ENCODE data around the gene NRDC.
"Not testable (repeated sequence)": the region's sequence is repeated elsewhere in the genome, so short reads cannot be mapped to it uniquely, and the experiment has no call there.

Gene NRDC

GRCh38 chr1:51894748-51895147 is 16.2 kb upstream of the NRDC start:
- DNase-seq = not testable (repeated sequence)

GRCh38 chr1:51878308-51878615 is 265 bp downstream of the NRDC start:
- DNase-seq = no peak

GRCh38 chr1:51877434-51878307 is 856 bp downstream of the NRDC start:
- peak; percentile 7 for DNase-seq

GRCh38 chr1:51875836-51876235 is 2.7 kb downstream of the NRDC start:
- no peak for DNase-seq

GRCh38 chr1:51875291-51875772 is 3.2 kb downstream of the NRDC start:
- no peak for DNase-seq

GRCh38 chr1:51873270-51873669 is 5.3 kb downstream of the NRDC start:
- not testable (repeated sequence) for DNase-seq

- no peak for DNase-seq
Measured at GRCh38 chr1:51871351-51871975, 7.1 kb downstream of the NRDC start.

- no peak for DNase-seq
Measured at GRCh38 chr1:51870603-51871350, 7.8 kb downstream of the NRDC start.

- DNase-seq = no peak
Measured at GRCh38 chr1:51867479-51868232, 10.9 kb downstream of the NRDC start.

- DNase-seq = peak; percentile 19
Measured at GRCh38 chr1:51863384-51863783, 15.1 kb downstream of the NRDC start.

GRCh38 chr1:51861669-51862068 is 16.9 kb downstream of the NRDC start:
- no peak for DNase-seq

- no peak for DNase-seq
Measured at GRCh38 chr1:51859735-51860134, 18.8 kb downstream of the NRDC start.

GRCh38 chr1:51859333-51859732 is 19.2 kb downstream of the NRDC start:
- no peak for DNase-seq

GRCh38 chr1:51858892-51859291 is 19.6 kb downstream of the NRDC start:
- DNase-seq = no peak

- DNase-seq = no peak
Measured at GRCh38 chr1:51856745-51857144, 21.8 kb downstream of the NRDC start.

GRCh38 chr1:51855624-51856023 is 22.9 kb downstream of the NRDC start:
- no peak for DNase-seq

GRCh38 chr1:51853360-51853759 is 25.2 kb downstream of the NRDC start:
- no peak for DNase-seq

- no peak for DNase-seq
Measured at GRCh38 chr1:51851882-51852396, 26.6 kb downstream of the NRDC start.

- no peak for DNase-seq
Measured at GRCh38 chr1:51850420-51851223, 27.9 kb downstream of the NRDC start.

- DNase-seq = no peak
Measured at GRCh38 chr1:51847294-51847920, 31.1 kb downstream of the NRDC start.

GRCh38 chr1:51843948-51844347 is 34.6 kb downstream of the NRDC start:
- no peak for DNase-seq

Measured in CD4-positive, alpha-beta T cell treated with Interleukin-17A for 1 hour (primary cell).